ENCODE results near the gene KIAA1958.

DNA sequence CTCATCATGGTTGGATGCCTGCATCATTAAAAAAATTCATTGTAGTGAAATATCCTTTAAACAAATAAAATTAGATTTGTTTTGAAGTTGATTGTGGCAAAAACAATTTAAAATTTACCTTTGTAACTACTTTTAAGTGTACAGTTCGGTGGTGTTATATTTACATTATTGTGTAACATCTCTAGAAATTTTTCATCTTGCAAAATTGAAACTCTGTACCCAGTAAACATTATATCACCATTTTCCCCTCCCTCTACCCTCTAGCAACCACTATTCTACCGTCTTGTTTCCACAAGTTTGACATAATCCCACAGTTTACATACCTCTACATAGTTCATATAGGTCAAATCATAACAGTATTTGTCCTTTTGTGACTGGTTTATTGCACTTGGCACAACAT lies 2.0 kb upstream of the KIAA1958 start:
- TF ChIP-seq, protein P1, sequence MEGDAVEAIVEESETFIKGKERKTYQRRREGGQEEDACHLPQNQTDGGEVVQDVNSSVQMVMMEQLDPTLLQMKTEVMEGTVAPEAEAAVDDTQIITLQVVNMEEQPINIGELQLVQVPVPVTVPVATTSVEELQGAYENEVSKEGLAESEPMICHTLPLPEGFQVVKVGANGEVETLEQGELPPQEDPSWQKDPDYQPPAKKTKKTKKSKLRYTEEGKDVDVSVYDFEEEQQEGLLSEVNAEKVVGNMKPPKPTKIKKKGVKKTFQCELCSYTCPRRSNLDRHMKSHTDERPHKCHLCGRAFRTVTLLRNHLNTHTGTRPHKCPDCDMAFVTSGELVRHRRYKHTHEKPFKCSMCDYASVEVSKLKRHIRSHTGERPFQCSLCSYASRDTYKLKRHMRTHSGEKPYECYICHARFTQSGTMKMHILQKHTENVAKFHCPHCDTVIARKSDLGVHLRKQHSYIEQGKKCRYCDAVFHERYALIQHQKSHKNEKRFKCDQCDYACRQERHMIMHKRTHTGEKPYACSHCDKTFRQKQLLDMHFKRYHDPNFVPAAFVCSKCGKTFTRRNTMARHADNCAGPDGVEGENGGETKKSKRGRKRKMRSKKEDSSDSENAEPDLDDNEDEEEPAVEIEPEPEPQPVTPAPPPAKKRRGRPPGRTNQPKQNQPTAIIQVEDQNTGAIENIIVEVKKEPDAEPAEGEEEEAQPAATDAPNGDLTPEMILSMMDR (conservative IDR thresholded peaks at IDR 0.05; ENCODE audit: low read depth in 2 of 2), result no peak
- TF ChIP-seq EZH2 (IDR thresholded peaks at IDR 0.05; ENCODE audit: low read depth, unreplicated experiment) (no peak), NANOG (IDR thresholded peaks at IDR 0.05; ENCODE audit: borderline replicate concordance) (no peak)
